K562 (cell line): ENCODE data around the gene PPAN. TPM values are rescaled to one million over a fixed set of nuclear protein-coding genes. Genes with fewer than 3 reads are reported as not detected.

Source experiments
- ARID1B ChIP-seq: fragments of 450-650 bp; IDR thresholded peaks from 2 replicates; pipeline ENCODE4 v1.6.1; 2016; ENCODE audit warnings: antibody characterized with exemption, mild to moderate bottlenecking, inconsistent platforms
- ARNT ChIP-seq, 2 experiments: fragments of 450-650 bp; IDR thresholded peaks; 2 replicates each; pipeline ENCODE4 v1.6.1; 2016; ENCODE audit warnings: mild to moderate bottlenecking in 1 of 2
- BCLAF1 ChIP-seq, 2 experiments: fragments of 450-650 bp in 1 of 2; IDR thresholded peaks; 2 replicates each; pipeline ENCODE4 v1.6.1; 2011 to 2017; ENCODE audit warnings: low read depth in 2 of 2, antibody characterized with exemption in 1 of 2, borderline replicate concordance in 1 of 2, low read length in 1 of 2, mild to moderate bottlenecking in 1 of 2, mixed read lengths in 1 of 2; ENCODE audit not compliant: control insufficient read depth in 1 of 2
- BRD4 ChIP-seq: fragments of 200-600 bp; sonication (generic); IDR thresholded peaks from 2 replicates; pipeline ENCODE4 v1.6.1; 2017; ENCODE audit warnings: inconsistent platforms
- EGR1 ChIP-seq: fragments of 450-650 bp; conservative IDR thresholded peaks from 2 replicates; pipeline ENCODE4 v1.6.1; 2017; ENCODE audit warnings: mild to moderate bottlenecking
- FOXJ2 ChIP-seq: fragments of 200-800 bp; sonication (Bioruptor generic); IDR thresholded peaks from 2 replicates; pipeline ENCODE4 v1.6.1; 2016; ENCODE audit warnings: missing genetic modification characterization, missing compliant biosample characterization
- GATA2 ChIP-seq: sonication (generic); formaldehyde crosslinking; IDR thresholded peaks from 2 replicates; pipeline ENCODE4 v1.4.0; 2020; ENCODE audit warnings: mild to moderate bottlenecking, missing genetic modification reagents
- HDAC6 ChIP-seq: IDR thresholded peaks from 2 replicates; pipeline ENCODE4 v1.6.1; 2012; ENCODE audit warnings: low read depth, mild to moderate bottlenecking, control low read depth, inconsistent platforms, low read length, moderate library complexity
- LCOR ChIP-seq: sonication (generic); formaldehyde crosslinking; IDR thresholded peaks from 2 replicates; pipeline ENCODE4 v1.8.0; 2022; ENCODE audit warnings: mild to moderate bottlenecking, missing genetic modification reagents
- OTX1 ChIP-seq: fragments of 450-650 bp; formaldehyde crosslinking; IDR thresholded peaks from 2 replicates; pipeline ENCODE4 v1.4.0; 2022; ENCODE audit warnings: mild to moderate bottlenecking
- RAD51 ChIP-seq: fragments of 450-650 bp; IDR thresholded peaks from 2 replicates; pipeline ENCODE4 v1.7.1; 2016; ENCODE audit warnings: low read depth, mild to moderate bottlenecking, borderline replicate concordance
- RNF219 ChIP-seq: fragments of 250-450 bp; sonication (Bioruptor Pico); IDR thresholded peaks from 2 replicates; pipeline ENCODE4 v1.5.0; 2022; ENCODE audit warnings: mild to moderate bottlenecking
- SAFB ChIP-seq: fragments of 200-400 bp; formaldehyde crosslinking; IDR thresholded peaks from 2 replicates; pipeline ENCODE4 v1.6.1; 2017; ENCODE audit warnings: low read depth, low read length, borderline replicate concordance
- SIN3B ChIP-seq: fragments of 450-650 bp; IDR thresholded peaks from 2 replicates; pipeline ENCODE4 v1.6.1; 2017; ENCODE audit warnings: low read depth, mild to moderate bottlenecking, moderate library complexity
- TBP ChIP-seq: optimal IDR thresholded peaks from 2 replicates; pipeline ENCODE3; 2011; ENCODE audit warnings: low read depth, low read length, improper control_type of control experiment
- THRB ChIP-seq: fragments of 450-650 bp; formaldehyde crosslinking; conservative IDR thresholded peaks from 2 replicates; pipeline ENCODE4 v1.4.0; 2022; ENCODE audit warnings: mild to moderate bottlenecking, missing genetic modification characterization
- ZBTB34 ChIP-seq: fragments of 250-450 bp; sonication (Bioruptor Pico); IDR thresholded peaks from 2 replicates; pipeline ENCODE4 v1.8.0; 2021; ENCODE audit warnings: mild to moderate bottlenecking, moderate library complexity
- ZNF41 ChIP-seq: fragments of 250-450 bp; sonication (Bioruptor Pico); conservative IDR thresholded peaks from 2 replicates; pipeline ENCODE4 v1.4.0; 2020; ENCODE audit warnings: mild to moderate bottlenecking
- ZNF445 ChIP-seq: fragments of 250-450 bp; sonication (Bioruptor Pico); IDR thresholded peaks from 2 replicates; pipeline ENCODE4 v1.4.0; 2020; ENCODE audit warnings: low read depth, mild to moderate bottlenecking, moderate library complexity
- polyA plus RNA-seq, 8 experiments: library from polyadenylated mRNA; depleted of rRNA in 4 of 8; stranded (reverse) in 5 of 8; unstranded in 3 of 8; fragments of >200 nt; fragmentation: Nextera tagmentation in 2 of 8; fragmentation: Illumina TruSeq in 1 of 8; extraction: Ambion mirVana in 2 of 8; extraction: Trizol in 1 of 8; gene quantifications; 2 replicates each; pipeline versions ENCODE4 v1.2.1 to v1.2.3, GENCODE V29; 2011 to 2014; ENCODE audit warnings: inconsistent platforms in 1 of 8, missing spikeins in 1 of 8
- total RNA-seq, 7 experiments: library from RNA; depleted of rRNA in 6 of 7; stranded (reverse); fragments of >200 nt in 6 of 7; fragmentation: Illumina TruSeq in 2 of 7; extraction: Trizol in 2 of 7; gene quantifications; 2 replicates each; pipeline versions ENCODE4 v1.2.1 to v1.2.3, GENCODE V29; 2011 to 2021; ENCODE audit warnings: low replicate concordance in 1 of 7
- TF ChIP-seq, protein P1 (sequence below): sonication (generic); formaldehyde crosslinking; IDR thresholded peaks from 2 replicates; pipeline ENCODE4 v1.8.1; 2022; ENCODE audit warnings: missing genetic modification reagents

PPAN gene
- total and polyA plus RNA-seq, 9 of the 15 experiments (the other 6 are each of a cell fraction or from before 2014, with no cell fraction given), result 2.2 to 129 (median 59.1) TPM

GRCh38 chr19:10061717-10062310 is 44.3 kb upstream of the PPAN start (continued):
- TF ChIP-seq ZBTB34 (CRISPR knock-in tag) (no peak), FOXJ2 (tag) (no peak), GATA2 (no peak), OTX1 (CRISPR knock-in tag) (no peak), EGR1 (no peak), LCOR (CRISPR knock-in tag) (no peak), THRB (CRISPR knock-in tag) (no peak), BCLAF1 (IDR thresholded peaks at IDR 0.05; ENCODE audit: borderline replicate concordance in 1 of 2, control insufficient read depth in 1 of 2, low read depth in 2 of 2, low read length in 1 of 2) (no peak), SAFB (no peak), SIN3B (no peak), ARID1B (no peak), HDAC6 (no peak), ARNT (IDR thresholded peaks at IDR 0.05) (no peak), BRD4 (no peak), RAD51 (no peak), RNF219 (CRISPR knock-in tag) (no peak), TBP (no peak), ZNF41 (no peak), ZNF445 (CRISPR knock-in tag) (no peak)
- TF ChIP-seq, protein P1, sequence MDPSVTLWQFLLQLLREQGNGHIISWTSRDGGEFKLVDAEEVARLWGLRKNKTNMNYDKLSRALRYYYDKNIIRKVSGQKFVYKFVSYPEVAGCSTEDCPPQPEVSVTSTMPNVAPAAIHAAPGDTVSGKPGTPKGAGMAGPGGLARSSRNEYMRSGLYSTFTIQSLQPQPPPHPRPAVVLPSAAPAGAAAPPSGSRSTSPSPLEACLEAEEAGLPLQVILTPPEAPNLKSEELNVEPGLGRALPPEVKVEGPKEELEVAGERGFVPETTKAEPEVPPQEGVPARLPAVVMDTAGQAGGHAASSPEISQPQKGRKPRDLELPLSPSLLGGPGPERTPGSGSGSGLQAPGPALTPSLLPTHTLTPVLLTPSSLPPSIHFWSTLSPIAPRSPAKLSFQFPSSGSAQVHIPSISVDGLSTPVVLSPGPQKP, result no peak
